ENCODE results near the gene PALLD.

GRCh38 chr4:168835880-168836454 lies 339.1 kb downstream of the PALLD start:
- no peak for TF ChIP-seq CTCF (IDR thresholded peaks at IDR 0.05)
- TF ChIP-seq EP300 (IDR thresholded peaks at IDR 0.05): no peak
- no peak for TF ChIP-seq POLR2A (IDR thresholded peaks at IDR 0.05)

All from gastroesophageal sphincter (tissue), 3 donors.